Measurements from ENCODE around the gene AGRP.
"Not testable (repeated sequence)": the region's sequence is repeated elsewhere in the genome, so short reads cannot be mapped to it uniquely, and the experiment has no call there.

DNA sequence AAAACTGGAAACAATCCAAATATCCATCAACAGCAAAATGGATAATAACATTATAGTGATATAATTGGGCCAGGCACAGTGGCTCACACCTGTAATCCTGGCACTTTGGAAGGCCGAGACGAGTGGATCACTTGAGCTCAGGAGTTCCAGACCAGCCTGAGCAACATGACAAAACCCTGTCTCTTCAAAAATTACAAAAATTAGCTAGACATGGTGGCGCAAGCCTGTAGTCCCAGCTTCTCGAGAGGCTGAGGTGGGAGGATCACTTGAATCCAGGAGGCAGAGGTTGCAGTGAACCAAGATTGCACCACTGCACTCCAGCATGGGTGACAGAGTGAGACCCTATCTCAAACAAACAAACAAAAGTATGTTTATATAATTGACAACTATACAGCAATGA is 4.2 kb upstream of the AGRP start:
- not testable (repeated sequence) for TF ChIP-seq CTCF, POLR2A (IDR thresholded peaks at IDR 0.05)

Data from Peyer's patch (tissue), 4 donors.